H1 (cell line): Measurements from ENCODE around the gene ZBTB46. TPM values are rescaled to one million over a fixed set of nuclear protein-coding genes. Genes with fewer than 3 reads are reported as not detected.

Source experiments
- CTCF ChIA-PET: fragments of 300-600 bp; sonication (Branson Sonifier 250); formaldehyde crosslinking; loops from one replicate; lab custom pipeline; 2021; ENCODE audit not compliant: partially characterized antibody; lab: Charles Lee
- POLR2A ChIA-PET: fragments of 300-600 bp; sonication (Branson Sonifier 250); formaldehyde crosslinking; loops from one replicate; lab custom pipeline; 2021; ENCODE audit warnings: inconsistent platforms; ENCODE audit not compliant: partially characterized antibody; lab: Charles Lee
- DNase-seq, 2 experiments: peaks; one replicate each; pipeline versions ENCODE4 v3.0.0 to v3.0.0-alpha.2; 2010 to 2022; ENCODE audit warnings: low spot score in 2 of 2, low read depth in 1 of 2, mixed read lengths in 1 of 2
- FAIRE-seq: peaks from 2 replicates; lab custom pipeline; 2011; peaks lifted over from hg19 to GRCh38; lab: Jason Lieb, UNC
- H2AFZ ChIP-seq: 2 replicates; pipeline ENCODE4 v1.8.1; 2012; ENCODE audit warnings: low read length, inconsistent platforms
- H2AK5ac ChIP-seq: 2 replicates; pipeline ENCODE4 v1.6.1; 2013; ENCODE audit warnings: low read depth, low read length
- H2BK120ac ChIP-seq: replicated peaks from 2 replicates; pipeline ENCODE3; 2013; ENCODE audit warnings: low read depth, low read length, inconsistent platforms
- H2BK12ac ChIP-seq: 2 replicates; pipeline ENCODE4 v1.6.1; 2013; ENCODE audit warnings: low read depth, low read length
- H2BK15ac ChIP-seq: 2 replicates; pipeline ENCODE4 v1.6.1; 2013; ENCODE audit warnings: low read length
- H2BK20ac ChIP-seq: 2 replicates; pipeline ENCODE4 v1.6.1; 2013; ENCODE audit warnings: low read length
- H2BK5ac ChIP-seq: 2 replicates; pipeline ENCODE4 v1.6.1; 2013; ENCODE audit warnings: low read depth, low read length
- H3K14ac ChIP-seq: 2 replicates; pipeline ENCODE4 v1.6.1; 2013; ENCODE audit warnings: inconsistent platforms; ENCODE audit not compliant: insufficient read length
- H3K18ac ChIP-seq: 2 replicates; pipeline ENCODE4 v1.6.1; 2013; ENCODE audit warnings: low read length; ENCODE audit errors: extremely low read depth
- H3K23ac ChIP-seq: 2 replicates; pipeline ENCODE4 v1.6.1; 2013; ENCODE audit warnings: inconsistent platforms; ENCODE audit not compliant: insufficient read length
- H3K23me2 ChIP-seq: 2 replicates; pipeline ENCODE4 v1.6.1; 2013; ENCODE audit warnings: low read depth, low read length
- H3K27ac ChIP-seq: 2 replicates; pipeline ENCODE4 v1.6.1; 2011; ENCODE audit warnings: low read depth, low read length, inconsistent platforms
- H3K27me3 ChIP-seq, 4 experiments: replicated peaks in 1 of 4; 1 replicate in 1 of 4; 2 replicates in 3 of 4; pipeline versions ENCODE4 v1.6.1 to v1.8.1; 2011 to 2013; ENCODE audit warnings: low read length in 3 of 4, mild to moderate bottlenecking in 3 of 4, inconsistent platforms in 2 of 4, mixed read lengths in 2 of 4, moderate library complexity in 1 of 4; ENCODE audit not compliant: control insufficient read depth in 3 of 4, insufficient read depth in 3 of 4; ENCODE audit errors: extremely low read depth in 1 of 4
- H3K36me3 ChIP-seq, 4 experiments: 2 replicates each; pipeline versions ENCODE4 v1.6.1 to v1.8.1; 2011 to 2013; ENCODE audit warnings: mild to moderate bottlenecking in 4 of 4, low read length in 3 of 4, moderate library complexity in 2 of 4, control low read depth in 1 of 4, inconsistent platforms in 1 of 4; ENCODE audit not compliant: insufficient read depth in 4 of 4, control insufficient read depth in 2 of 4
- H3K4ac ChIP-seq: replicated peaks from 2 replicates; pipeline ENCODE3; 2013; ENCODE audit warnings: low read length, low read depth, mixed read lengths, inconsistent platforms; ENCODE audit not compliant: insufficient read length
- H3K4me1 ChIP-seq, 4 experiments: replicated peaks in 1 of 4; 1 replicate in 1 of 4; 2 replicates in 3 of 4; pipeline versions ENCODE4 v1.6.1 to v1.8.1; 2011 to 2013; ENCODE audit warnings: low read length in 3 of 4, inconsistent platforms in 2 of 4, mixed read lengths in 1 of 4; ENCODE audit not compliant: insufficient read depth in 4 of 4, control insufficient read depth in 3 of 4
- H3K4me2 ChIP-seq, 2 experiments: 2 replicates each; pipeline versions ENCODE4 v1.6.1 to v1.8.1; 2011 to 2013; ENCODE audit warnings: low read depth in 2 of 2, low read length in 2 of 2, control low read depth in 1 of 2, inconsistent platforms in 1 of 2, mild to moderate bottlenecking in 1 of 2; ENCODE audit not compliant: insufficient read depth in 1 of 2
- H3K4me3 ChIP-seq, 4 experiments: fragments of 200-600, 300-600 bp in 1 of 4; sonication (generic), shearing (Covaris generic), sonication (Bioruptor Twin) in 1 of 4; 2 replicates each; pipeline versions ENCODE4 v1.5.1 to v1.8.1; 2011 to 2016; ENCODE audit warnings: low read length in 4 of 4, low read depth in 3 of 4, control low read depth in 2 of 4, inconsistent platforms in 2 of 4, mild to moderate bottlenecking in 2 of 4, mixed read lengths in 1 of 4, moderate library complexity in 1 of 4; ENCODE audit not compliant: insufficient read depth in 2 of 4; ENCODE audit errors: extremely low read depth in 1 of 4
- H3K56ac ChIP-seq: replicated peaks from 2 replicates; pipeline ENCODE3; 2013; ENCODE audit warnings: low read depth, mild to moderate bottlenecking, mixed read lengths, low read length, inconsistent platforms; ENCODE audit not compliant: insufficient read length
- H3K79me1 ChIP-seq: 2 replicates; pipeline ENCODE4 v1.6.1; 2013; ENCODE audit warnings: low read depth, low read length, control low read depth
- H3K79me2 ChIP-seq, 2 experiments: 2 replicates each; pipeline versions ENCODE4 v1.6.1 to v1.8.1; 2012 to 2013; ENCODE audit warnings: low read length in 2 of 2, mild to moderate bottlenecking in 2 of 2, inconsistent platforms in 1 of 2; ENCODE audit not compliant: insufficient read depth in 2 of 2, control insufficient read depth in 1 of 2
- H3K9ac ChIP-seq, 4 experiments: replicated peaks in 1 of 4; 1 replicate in 1 of 4; 2 replicates in 3 of 4; pipeline versions ENCODE4 v1.6.1 to v1.8.1; 2011 to 2013; ENCODE audit warnings: low read depth in 3 of 4, low read length in 3 of 4, control low read depth in 2 of 4, mild to moderate bottlenecking in 2 of 4, moderate library complexity in 2 of 4, inconsistent platforms in 1 of 4; ENCODE audit errors: extremely low read depth in 1 of 4
- H3K9me3 ChIP-seq, 2 experiments: 2 replicates each; pipeline versions ENCODE4 v1.6.1 to v1.8.1; 2012 to 2013; ENCODE audit warnings: mild to moderate bottlenecking in 2 of 2, moderate library complexity in 2 of 2, control low read depth in 1 of 2, inconsistent platforms in 1 of 2, low read depth in 1 of 2, low read length in 1 of 2, mixed read lengths in 1 of 2; ENCODE audit not compliant: insufficient read depth in 2 of 2
- H4K20me1 ChIP-seq, 2 experiments: replicated peaks in 1 of 2; 2 replicates each; pipeline versions ENCODE3 to v1.8.1; 2011 to 2013; ENCODE audit warnings: inconsistent platforms in 2 of 2, low read length in 2 of 2, mild to moderate bottlenecking in 1 of 2; ENCODE audit not compliant: insufficient read depth in 2 of 2, control insufficient read depth in 1 of 2
- H4K5ac ChIP-seq: 2 replicates; pipeline ENCODE4 v1.6.1; 2013; ENCODE audit warnings: low read length, low read depth, mixed read lengths, inconsistent platforms; ENCODE audit not compliant: insufficient read length
- H4K8ac ChIP-seq: 2 replicates; pipeline ENCODE4 v1.8.0; 2013; ENCODE audit warnings: mild to moderate bottlenecking, moderate library complexity, low read length, inconsistent platforms; ENCODE audit not compliant: insufficient read depth; ENCODE audit errors: extremely low read depth
- H4K91ac ChIP-seq: replicated peaks from 2 replicates; pipeline ENCODE3; 2013; ENCODE audit warnings: low read length, mixed read lengths, inconsistent platforms; ENCODE audit not compliant: insufficient read length
- POLR2AphosphoS5 ChIP-seq: IDR thresholded peaks from 2 replicates; pipeline ENCODE4 v1.6.1; 2011; ENCODE audit warnings: low read depth, low read length
- SP4 ChIP-seq: IDR thresholded peaks from 2 replicates; pipeline ENCODE4 v1.6.1; 2012; ENCODE audit warnings: low read length, inconsistent platforms
- WGBS, 2 experiments: shearing (Covaris generic) in 1 of 2; methylation state at CpG; one replicate each; pipeline versions ENCODE4 v1.1.6 to v1.1.7; 2013 to 2015; ENCODE audit warnings: low lambda C conversion rate in 2 of 2, mixed read lengths in 2 of 2, inconsistent platforms in 1 of 2, low coverage in 1 of 2, missing lambda C conversion rate in 1 of 2; ENCODE audit not compliant: insufficient replicate concordance in 2 of 2, insufficient coverage in 1 of 2, insufficient read length in 1 of 2; ENCODE audit errors: extremely low coverage in 1 of 2, missing lambda C conversion rate in 1 of 2; 5-methylcytosine and 5-hydroxymethylcytosine counted together
- polyA plus RNA-seq, 7 experiments: library from polyadenylated mRNA; depleted of rRNA in 3 of 7; stranded (reverse) in 5 of 7; unstranded in 2 of 7; fragments of >200 nt in 5 of 7; fragments of 200-250 nt in 2 of 7; gene quantifications; 1 replicate in 5 of 7; 2 replicates in 1 of 7; 4 replicates in 1 of 7; pipeline versions ENCODE4 v1.2.1 to v1.2.3, GENCODE V29; 2011 to 2013; ENCODE audit warnings: missing spikeins in 2 of 7, mixed read lengths in 2 of 7
- total RNA-seq: library from RNA; stranded (reverse); fragmentation: NEBNext Ultra II Directional; extraction: Animal tissue kit (Norgen Biotek cat#: 25700); gene quantifications from 2 replicates; pipeline ENCODE4 v1.2.1, GENCODE V29; 2021

The ZBTB46 gene
- total and polyA plus RNA-seq, 2 of the 8 experiments (the other 6 are each of a cell fraction or from before 2014, with no cell fraction given): 6.4 to 22.4 TPM

- Histone ChIP-seq H2BK120ac (no peak overlapping the region), H3K18ac (no peak overlapping the region), H4K91ac (no peak overlapping the region), H2AK5ac (no peak overlapping the region), H3K79me2 (no peaks in the 10 kb centered on the region), H3K79me1 (no peaks in the 10 kb centered on the region), H4K5ac (no peak overlapping the region), H3K4me1 (peaks cover 0 to 12% (median 7%) of the 10 kb centered on the region in 4 experiments; a peak in 4 of 7 replicates), H3K56ac (no peak overlapping the region), H3K27ac (no peak overlapping the region), H4K20me1 (peaks cover 0 to 12% of the 10 kb centered on the region in 2 experiments), H3K23ac (no peak overlapping the region), H4K8ac (no peak overlapping the region; the same call in 1 of the 2 replicates), H2BK15ac (no peak overlapping the region), H3K4me3 (no peak overlapping the region), H2AFZ (no peak overlapping the region), H3K36me3 (peaks cover 0 to 3% (median 0%) of the 10 kb centered on the region in 4 experiments; a peak in 1 of 8 replicates), H3K4ac (no peak overlapping the region), H2BK12ac (no peak overlapping the region), H3K4me2 (no peak overlapping the region), H3K9me3 (no peaks in the 10 kb centered on the region; a peak in 1 of 4 replicates), H3K14ac (no peak overlapping the region), H2BK5ac (no peak overlapping the region), H3K9ac (no peak overlapping the region), H3K27me3 (no peaks in the 10 kb centered on the region), H2BK20ac (no peak overlapping the region), H3K23me2 (peaks cover 8% of the 10 kb centered on the region; the same call in 1 of the 2 replicates)
- TF ChIP-seq SP4: no peak
- TF ChIP-seq POLR2AphosphoS5: peak; percentile 28; the same call in 1 of the 2 replicates
- no peak for DNase-seq
- ChIA-PET CTCF (no interaction called here), POLR2A (interaction anchor here (0.7 to 1.9 kb wide), 4 partner anchors 12 to 164 kb away, joined by 3 to 6 read pairs (median 4); no protein-coding TSS in a partner anchor)
- 93% methylated on average over 21 of the region's 21 CpGs; no CpG with 5 or more reads in 1 of the 2 experiments for WGBS, 2 experiments
- FAIRE-seq: no peak
These were observed 137.1 kb downstream of the ZBTB46 start for GRCh38 chr20:63693733-63694583.
